Stimulated activated CD8-positive, alpha-beta memory T cell treated with anti-CD3 and anti-CD28 coated beads, Interleukin-2, amount 100 ng/mL, for 48 hours (primary cell): ENCODE data around the gene CACNA2D3.

ENCODE experiments used
- DNase-seq, 2 donors: peaks; one replicate each; pipeline ENCODE4 v3.0.0-alpha.2; 2020; ENCODE audit warnings: low read depth in 2 of 2

The CACNA2D3 gene

GRCh38 chr3:54676087-54676486 lies 553.7 kb downstream of the CACNA2D3 start:
- no peak for DNase-seq

GRCh38 chr3:54681706-54682105 lies 559.4 kb downstream of the CACNA2D3 start:
- no peak for DNase-seq

GRCh38 chr3:54685213-54685612 lies 562.9 kb downstream of the CACNA2D3 start:
- no peak for DNase-seq

- no peak for DNase-seq
Observed at GRCh38 chr3:54691289-54691771, 569.0 kb downstream of the CACNA2D3 start.

- DNase-seq, result no peak
Observed at GRCh38 chr3:54696313-54696712, 574.0 kb downstream of the CACNA2D3 start.

GRCh38 chr3:54698054-54698453 lies 575.7 kb downstream of the CACNA2D3 start:
- no peak for DNase-seq

GRCh38 chr3:54703923-54704322 lies 581.6 kb downstream of the CACNA2D3 start:
- DNase-seq, result no peak

GRCh38 chr3:54705730-54706129 lies 583.4 kb downstream of the CACNA2D3 start:
- DNase-seq, result no peak

GRCh38 chr3:54706738-54707137 lies 584.4 kb downstream of the CACNA2D3 start:
- DNase-seq, result no peak

- DNase-seq, result no peak
Observed at GRCh38 chr3:54709785-54710184, 587.4 kb downstream of the CACNA2D3 start.

GRCh38 chr3:54710954-54711353 lies 588.6 kb downstream of the CACNA2D3 start:
- DNase-seq, result no peak

- no peak for DNase-seq
Observed at GRCh38 chr3:54712539-54712938, 590.2 kb downstream of the CACNA2D3 start.

- DNase-seq, result no peak
Observed at GRCh38 chr3:54713031-54713430, 590.7 kb downstream of the CACNA2D3 start.

- DNase-seq, result no peak
Observed at GRCh38 chr3:54713455-54713854, 591.1 kb downstream of the CACNA2D3 start.

GRCh38 chr3:54714035-54714434 lies 591.7 kb downstream of the CACNA2D3 start:
- DNase-seq, result no peak

GRCh38 chr3:54717506-54717905 lies 595.2 kb downstream of the CACNA2D3 start:
- no peak for DNase-seq

- no peak for DNase-seq
Observed at GRCh38 chr3:54719914-54720313, 597.6 kb downstream of the CACNA2D3 start.

- DNase-seq, result no peak
Observed at GRCh38 chr3:54720604-54721003, 598.3 kb downstream of the CACNA2D3 start.

GRCh38 chr3:54731732-54732445 lies 609.5 kb downstream of the CACNA2D3 start:
- no peak for DNase-seq

GRCh38 chr3:54733106-54734006 lies 611.0 kb downstream of the CACNA2D3 start:
- no peak for DNase-seq

GRCh38 chr3:54736459-54736858 lies 614.1 kb downstream of the CACNA2D3 start:
- DNase-seq, result no peak

GRCh38 chr3:54743755-54744154 lies 621.4 kb downstream of the CACNA2D3 start:
- DNase-seq, result no peak

GRCh38 chr3:54744291-54744690 lies 621.9 kb downstream of the CACNA2D3 start:
- DNase-seq, result no peak
